GM21737 (cell line): ENCODE data around the gene ENO1.
"Not testable (repeated sequence)": the region's sequence is repeated elsewhere in the genome, so short reads cannot be mapped to it uniquely, and the experiment has no call there.

Experiments used
- ATAC-seq: cut with Tn5 transposase; IDR thresholded peaks from one replicate; pipeline ENCODE4 v1.9.1; 2021; ENCODE audit warnings: mild to moderate bottlenecking, moderate library complexity; ENCODE audit not compliant: unreplicated experiment

The ENO1 gene

DNA sequence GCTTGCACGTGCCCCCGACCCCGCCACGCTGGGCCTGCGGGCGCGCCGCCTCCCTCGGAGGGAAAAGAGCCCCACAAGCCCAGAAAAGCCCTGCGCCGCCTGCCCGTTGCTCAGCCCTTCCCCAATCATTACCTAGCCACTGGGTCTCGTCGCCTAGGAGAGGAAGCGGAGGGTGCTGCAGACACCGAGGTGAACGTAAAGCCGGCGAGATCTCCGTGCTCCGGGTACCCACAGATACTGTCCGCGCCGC lies at the start of gene ENO1:
ENO1 (minus strand) TSS at position 239 of the 250 bp plus-strand sequence. CDS start 3,778 bp downstream, outside the sequence.
- no peak for ATAC-seq

DNA sequence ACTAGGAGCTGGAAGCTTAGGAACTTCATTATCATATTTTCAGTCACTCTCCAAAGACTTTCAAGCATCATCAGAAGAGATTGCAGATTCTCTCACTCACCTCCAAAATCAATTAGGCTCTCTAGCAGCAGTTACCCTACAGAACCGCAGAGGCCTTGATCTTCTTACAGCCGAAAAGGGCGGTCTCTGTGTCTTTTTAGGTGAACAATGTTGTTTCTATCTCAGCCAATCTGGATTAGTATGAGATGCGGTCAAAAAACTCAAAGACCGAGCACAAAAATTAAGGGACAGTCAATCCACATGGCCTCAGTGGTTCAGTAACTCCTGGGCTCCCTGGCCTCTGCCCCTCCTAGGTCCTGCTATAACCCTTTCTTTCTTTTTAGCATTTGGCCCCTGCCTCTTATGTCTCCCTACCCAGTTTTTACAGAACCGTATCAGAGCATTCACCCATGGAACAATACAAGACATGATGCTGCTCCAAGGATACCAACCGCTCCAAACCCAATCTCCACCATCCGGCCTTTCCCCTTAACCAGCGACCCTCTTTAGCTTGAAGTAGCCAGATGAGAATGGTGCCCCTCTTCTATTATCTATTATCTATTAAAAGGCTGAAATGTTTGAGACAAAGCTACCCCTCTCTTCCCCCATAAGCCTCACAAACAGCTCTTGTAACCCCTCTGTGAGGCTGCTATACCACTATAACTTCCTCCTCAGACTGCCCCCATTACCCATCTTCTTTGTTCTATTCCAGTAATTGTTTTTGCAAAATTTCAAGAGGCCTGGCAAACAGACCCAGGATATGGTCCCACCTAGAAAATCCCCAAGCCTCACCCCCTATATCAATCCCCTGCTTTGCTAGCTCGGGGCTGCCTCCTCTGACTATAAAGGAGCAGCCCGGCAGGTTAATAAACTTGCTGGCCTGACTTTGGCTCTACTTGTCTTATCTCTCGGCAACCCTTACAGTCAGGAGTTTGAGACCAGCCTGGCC lies 48.5 kb upstream of the ENO1 start:
- no peak for ATAC-seq

DNA sequence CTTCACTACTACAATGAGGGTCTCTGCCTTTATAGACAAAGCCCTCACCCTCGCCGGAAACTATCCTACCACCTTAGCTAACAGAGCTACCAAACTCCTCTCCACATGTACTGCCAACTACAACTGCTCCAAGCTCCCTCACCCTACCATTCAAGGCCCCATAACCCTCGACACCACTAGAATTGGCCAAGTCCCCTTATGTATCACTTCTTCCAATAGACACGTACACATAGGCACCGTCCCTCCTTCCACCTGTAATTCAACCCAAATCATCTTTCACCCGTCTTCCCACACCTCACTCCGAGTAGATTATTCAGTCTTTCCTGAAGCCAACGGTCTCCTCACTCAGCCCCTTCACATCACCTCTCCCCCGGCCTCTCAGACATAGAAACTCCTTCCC lies 47.5 kb upstream of the ENO1 start:
- no peak for ATAC-seq

DNA sequence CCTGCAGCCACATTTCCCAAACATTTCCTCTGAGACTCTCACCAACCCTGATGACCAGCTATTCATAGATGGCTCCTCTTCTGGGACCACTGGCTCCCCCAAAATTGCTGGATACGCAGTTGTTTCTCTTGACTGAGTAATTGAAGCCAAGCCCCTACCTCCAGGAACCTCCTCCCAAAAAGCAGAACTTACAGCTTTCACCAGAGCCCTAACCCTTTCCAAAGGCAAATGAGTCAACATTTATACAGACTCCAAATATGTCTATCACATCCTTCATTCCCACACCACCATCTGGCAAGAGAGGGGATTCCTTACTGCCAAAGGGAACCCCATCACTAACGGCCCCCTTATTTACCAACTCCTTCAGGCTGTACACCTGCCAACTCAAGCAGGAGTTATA lies 46.9 kb upstream of the ENO1 start:
- no peak for ATAC-seq

DNA sequence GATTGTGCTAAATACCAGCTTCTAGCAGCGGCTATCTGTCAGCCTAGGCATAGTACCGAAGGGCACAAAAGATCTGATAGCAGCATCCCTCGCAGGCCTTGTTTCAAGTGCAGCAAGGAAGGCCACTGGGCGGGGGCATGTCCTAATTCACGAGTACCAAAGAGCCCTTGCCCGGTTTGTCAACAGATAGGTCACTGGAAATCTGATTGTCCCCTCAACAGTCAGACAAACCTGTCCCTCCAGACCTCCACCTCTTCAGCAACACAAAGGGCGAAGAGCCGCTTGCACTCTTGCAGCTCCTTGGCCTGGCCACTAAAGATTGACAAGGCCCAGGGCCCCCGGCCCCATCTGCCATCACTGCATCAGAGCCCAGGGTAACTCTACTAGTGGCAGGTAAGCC lies 44.5 kb upstream of the ENO1 start:
- no peak for ATAC-seq

DNA sequence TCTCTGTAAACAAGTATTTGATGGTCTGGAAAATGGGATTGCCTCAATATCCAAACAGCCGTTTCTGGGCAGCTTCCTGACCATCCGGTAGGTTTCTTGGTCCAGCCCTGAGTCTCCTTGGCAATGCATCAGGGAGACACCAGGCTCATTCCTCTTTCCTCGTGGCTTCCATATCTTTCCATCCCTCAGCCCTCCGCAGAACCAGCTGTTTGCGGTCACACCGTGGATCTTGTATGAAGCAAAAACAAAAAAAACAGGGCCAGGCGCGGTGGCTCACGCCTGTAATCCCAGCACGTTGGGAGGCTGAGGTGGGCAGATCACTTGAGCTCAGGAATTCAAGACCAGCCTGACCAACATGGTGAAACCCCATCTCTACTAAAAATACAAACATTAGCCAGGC lies 39.0 kb upstream of the ENO1 start:
- ATAC-seq: not testable (repeated sequence)

DNA sequence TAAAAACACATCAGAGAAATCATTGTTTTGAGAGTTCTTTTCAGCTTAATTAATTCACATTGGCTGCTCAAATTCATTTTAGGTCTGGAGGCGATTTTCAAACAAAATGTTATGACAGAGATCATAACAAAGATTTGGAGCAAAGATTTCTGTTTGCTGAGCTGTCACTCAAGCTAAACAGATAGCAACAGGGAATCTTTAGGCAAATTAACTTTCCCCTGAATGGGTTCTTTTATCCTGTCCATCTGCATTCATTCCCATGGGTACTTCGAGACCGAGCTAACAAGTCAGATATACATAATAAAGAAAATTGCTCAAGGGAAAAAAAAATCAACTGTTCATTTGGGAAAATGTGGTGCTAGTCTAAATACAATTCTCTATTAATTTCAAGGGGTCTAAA lies 37.0 kb upstream of the ENO1 start:
- ATAC-seq: no peak

DNA sequence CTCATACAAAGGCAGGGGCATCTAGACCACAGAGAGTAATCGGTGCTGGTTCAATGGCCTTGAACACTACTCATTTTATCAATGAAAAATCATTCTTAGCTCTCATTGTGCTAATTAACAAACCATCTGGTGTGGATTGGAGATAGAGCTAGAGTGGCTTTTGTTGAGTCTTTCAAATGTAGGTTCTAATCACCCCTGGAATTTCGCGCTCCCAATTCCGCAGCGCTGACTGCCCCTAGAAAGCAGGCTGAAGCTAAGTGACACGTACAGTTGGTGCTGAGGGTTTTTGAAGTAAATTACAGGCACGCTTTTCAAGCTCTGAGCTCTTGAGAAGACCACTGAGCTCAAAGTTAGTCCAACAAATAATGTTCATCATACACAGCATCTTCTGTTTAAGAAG lies 36.0 kb upstream of the ENO1 start:
- no peak for ATAC-seq

DNA sequence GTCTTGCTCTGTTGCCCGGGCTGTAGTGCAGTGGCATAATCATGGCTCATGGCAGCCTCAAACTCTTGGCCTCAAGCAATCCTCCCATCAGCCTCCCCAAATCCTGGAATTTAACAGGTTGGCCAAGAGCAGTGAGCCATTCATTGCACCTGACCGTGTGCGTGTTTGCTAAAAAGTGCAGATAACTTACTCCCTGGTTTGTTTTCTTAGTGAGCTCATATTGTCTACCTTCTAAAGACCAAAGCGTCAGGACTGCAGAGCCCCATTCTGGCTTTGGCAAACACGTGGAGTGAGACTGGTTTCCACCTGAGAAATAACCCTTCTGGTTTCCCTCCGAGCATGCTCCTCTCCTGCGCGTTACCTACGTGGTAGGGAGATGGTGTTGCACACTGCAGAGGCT lies 35.0 kb upstream of the ENO1 start:
- no peak for ATAC-seq

DNA sequence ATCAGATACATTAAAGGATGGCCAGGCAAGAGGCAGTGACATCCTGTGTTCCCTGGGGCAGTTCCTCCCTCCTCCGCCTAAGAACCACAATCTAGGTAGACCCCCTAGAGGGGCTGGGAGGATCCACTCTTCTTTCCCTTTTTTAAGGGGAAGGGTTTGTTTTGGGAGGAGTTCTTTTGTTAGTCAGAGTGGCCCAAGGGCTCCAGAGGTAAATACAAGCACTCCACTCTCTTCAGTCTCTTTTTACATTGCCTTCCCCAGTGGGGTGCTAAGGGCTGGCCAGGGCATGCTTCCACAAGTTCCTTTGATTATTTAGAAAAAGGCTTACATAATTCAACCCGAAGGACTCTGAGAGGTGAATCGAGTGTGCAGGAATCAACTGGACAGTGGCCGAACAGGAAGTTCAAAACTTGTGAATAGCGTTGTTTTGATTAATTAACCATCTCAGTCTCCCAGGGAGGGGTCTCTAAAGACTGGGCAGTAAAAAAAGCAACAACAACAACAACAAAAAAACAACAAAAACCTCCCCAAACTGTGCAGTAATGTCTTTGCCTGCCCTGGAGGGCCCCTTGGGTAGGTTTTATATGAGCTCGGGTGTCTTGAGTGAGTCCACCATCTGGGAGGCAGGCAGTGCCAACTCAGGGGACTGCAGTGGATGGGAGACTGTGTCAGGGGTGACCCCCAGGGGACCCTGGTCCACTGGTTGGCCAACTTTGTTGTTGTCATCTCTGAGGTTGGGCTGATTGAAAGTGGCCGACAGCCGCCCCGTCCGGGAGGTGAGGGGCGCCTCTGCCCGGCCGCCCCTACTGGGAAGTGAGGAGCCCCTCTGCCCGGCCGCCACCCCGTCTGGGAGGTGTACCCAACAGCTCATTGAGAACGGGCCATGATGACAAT lies 33.2 kb upstream of the ENO1 start:
- ATAC-seq: no peak

DNA sequence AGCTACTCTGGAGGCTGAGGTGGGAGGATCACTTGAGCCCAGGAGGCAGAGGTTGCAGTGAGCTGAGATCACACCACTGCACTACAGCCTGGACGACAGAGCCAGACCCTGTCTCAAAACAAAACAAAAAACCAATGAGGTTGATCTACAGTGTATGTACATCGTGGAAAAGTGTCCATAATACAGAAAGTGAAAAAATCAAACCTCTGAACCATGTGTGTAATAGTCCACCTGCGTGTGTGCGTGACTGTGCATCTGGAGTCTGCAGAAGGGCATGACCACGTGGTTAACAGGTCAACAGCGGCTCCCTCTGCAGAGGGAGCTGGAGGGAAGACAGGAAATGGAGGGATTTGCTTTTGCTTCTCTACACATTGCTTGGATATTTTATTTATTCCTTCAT lies 32.4 kb upstream of the ENO1 start:
- no peak for ATAC-seq

DNA sequence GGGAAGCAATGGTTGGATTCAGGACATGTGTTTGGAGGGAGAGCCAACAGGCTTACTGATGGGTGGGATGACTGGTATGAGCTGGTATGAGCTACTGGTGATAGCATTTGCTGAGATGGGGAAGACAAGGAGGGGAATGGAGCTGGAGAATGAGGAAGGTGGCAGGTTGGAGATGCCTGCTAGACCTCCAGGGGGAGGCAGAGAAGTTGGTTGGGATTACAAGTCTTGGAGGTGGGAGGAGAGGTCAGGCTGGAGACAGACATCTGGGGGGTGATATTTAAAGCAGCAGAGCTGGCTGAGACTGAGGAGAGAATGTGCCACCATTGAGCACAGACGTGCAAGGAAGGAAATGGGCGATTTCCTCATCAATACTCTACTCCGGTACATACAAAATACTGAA lies 31.8 kb upstream of the ENO1 start:
- ATAC-seq: no peak

DNA sequence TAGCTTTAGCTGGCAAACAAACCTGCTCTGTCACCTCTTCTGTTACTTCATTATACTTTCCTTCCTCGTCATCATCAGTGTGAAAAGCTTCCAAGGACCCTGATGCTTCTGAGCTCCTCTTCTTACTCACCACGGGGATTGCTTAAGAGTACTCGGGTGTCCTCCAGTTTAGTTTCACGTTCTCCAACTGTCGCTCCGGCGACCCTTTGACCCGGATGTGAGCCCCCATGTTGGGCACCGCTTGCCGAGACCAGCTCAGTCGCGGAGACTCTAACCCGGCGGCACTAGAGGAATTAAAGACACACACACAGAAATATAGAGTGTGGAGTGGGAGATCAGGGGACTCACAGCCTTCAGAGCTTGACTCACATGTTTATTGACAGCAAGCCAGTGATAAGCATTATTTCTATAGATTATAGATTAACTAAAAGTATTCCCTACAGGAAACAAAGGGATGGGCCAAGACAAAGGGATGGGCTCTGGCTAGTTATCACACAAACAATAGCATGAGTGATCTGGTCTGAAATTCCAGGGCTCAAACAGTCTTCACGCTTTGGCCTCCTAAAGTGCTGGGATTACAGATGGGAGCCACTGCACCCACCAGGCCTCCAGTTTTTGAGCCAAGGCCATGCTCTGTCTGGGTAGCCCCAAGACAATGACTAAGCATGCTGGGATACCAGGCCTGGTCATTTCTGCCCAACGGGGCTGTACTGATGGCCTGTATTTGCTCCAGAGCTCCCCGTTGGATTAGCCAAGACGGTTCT lies 30.1 kb upstream of the ENO1 start:
- no peak for ATAC-seq

DNA sequence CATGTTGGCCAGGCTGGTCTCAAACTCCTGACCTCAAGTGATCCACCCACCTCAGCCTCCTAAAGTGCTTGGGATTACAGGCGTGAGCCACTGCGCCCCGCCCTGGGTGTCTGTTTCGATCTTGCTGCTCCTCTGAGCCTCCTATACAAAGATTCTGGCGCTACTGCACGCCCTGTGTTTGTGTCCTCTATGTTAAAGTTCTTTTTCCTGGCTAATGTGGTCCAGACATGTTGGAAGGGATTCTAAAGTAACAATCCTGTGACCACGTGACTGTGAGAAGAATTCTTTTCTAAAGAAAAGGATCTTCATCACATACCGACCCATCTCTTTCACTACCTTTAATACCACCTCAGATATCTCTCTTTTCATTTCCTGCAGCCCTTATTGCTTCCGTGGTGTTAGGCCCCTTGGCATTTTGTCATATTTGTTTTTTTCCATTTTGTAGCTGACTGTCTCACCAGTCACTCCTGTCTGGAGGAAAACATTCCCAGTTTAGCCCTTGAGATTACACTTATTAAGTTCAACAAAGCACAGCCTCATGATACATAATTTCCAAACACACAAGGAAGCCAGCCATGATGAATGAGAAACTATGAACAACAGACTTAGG lies 27.2 kb upstream of the ENO1 start:
- ATAC-seq: no peak

DNA sequence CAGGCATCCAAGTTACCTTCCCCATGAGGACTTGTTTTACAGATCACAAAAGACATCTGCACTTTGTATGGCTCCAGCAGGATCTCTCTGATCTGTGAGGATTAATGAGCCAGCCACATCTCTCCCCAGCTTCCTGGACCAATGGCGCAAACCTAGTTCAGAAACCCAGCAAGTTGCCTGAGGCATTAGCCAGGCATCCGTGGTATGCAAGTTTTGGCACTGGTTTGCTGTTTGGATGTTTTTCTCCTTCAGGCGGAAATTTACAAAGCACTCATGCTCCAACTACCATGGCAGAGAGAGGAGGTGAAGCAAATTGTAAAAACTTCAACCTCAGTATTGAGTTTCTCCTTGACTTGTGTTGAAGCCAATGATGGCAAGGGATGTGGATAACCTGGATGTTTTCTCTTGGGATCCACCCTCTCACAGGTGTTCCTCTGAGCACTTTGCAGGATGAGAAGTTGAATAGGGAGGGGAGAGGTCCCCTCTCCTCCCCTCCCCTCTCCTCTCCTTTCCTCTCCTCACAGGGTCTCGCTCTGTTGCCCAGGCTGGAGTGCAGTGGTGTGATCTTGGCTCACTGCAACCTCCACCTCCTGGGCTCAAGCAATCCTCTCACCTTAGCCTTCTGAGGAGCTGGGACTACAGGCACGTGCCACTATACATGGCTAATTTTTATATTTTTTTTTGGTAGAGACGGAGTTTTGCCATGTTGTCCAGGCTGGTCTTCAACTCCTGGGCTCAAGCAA lies 25.6 kb upstream of the ENO1 start:
- no peak for ATAC-seq

DNA sequence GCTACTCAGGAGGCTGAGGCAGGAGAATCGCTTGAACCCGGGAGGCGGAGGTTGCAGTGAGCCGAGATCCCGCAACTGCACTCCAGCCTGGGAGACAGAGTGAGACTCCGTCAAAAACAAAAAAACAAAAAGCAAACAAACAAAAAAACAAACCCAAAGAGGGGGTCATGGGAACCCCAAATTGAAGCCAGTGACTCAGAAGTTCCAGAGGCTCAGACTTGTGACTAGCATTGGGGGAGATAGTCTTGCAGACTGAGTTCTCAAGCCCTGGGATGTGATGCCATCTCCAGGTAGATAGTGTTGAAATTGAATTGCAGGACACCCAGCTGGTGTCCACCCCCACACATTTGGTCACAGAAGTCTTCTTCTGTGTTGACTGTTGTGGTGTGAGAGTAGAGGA lies 24.9 kb upstream of the ENO1 start:
- no peak for ATAC-seq

DNA sequence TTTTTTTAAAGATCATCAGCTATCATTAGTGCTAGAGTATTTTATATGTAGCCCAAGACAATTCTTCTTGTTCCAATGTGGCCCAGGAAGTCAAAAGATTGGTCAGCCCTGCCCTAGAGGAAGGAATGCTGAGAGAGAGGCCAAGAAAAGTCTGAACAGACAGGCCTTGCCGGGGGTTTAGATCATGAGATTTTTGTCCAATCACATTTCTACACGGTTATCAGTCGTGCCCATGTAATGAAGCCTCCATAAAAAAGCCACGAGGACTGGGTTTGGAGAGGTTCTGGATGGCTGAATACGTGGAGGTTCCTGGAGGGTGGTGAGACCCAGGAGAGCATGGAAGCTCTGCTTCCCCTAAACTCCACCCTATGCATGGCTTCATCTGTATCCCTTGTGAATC lies 24.3 kb upstream of the ENO1 start:
- no peak for ATAC-seq

DNA sequence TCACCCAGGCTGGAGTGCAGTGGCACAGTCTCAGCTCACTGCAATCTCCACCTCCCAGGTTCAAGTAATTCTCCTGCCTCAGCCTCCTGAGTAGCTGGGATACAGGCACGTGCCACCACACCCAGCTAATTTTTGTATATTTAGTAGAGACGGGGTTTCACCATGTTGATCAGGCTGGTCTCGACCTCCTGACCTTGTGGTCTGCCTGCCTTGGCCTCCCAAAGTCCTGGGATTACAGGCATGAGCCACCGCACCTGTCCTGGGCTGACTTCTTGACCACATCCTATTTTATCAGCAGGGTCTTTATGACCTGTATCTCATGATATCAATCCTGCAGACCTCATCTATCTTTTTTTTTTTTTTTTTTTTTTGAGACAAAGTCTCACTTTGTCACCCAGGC lies 22.2 kb upstream of the ENO1 start:
- not testable (repeated sequence) for ATAC-seq

DNA sequence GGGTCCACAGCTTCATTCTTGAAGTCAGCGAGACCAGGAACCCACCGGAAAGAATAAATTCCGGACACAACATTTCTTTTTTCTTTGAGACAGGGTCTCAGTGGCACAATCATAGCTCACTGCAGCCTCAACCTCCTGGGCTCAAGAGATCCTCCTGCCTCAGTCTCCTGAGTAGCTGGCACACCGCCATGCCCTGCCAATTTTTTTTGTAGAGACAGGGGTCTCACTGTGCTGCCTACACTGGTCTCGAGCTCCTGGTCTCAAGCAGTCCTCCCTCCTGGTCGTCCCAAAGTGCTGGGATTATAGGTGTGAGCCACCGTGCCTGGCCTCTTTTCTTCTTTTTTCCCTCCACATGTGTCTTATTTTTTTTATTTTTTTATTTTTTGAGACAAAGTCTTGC lies 20.6 kb upstream of the ENO1 start:
- no peak for ATAC-seq

DNA sequence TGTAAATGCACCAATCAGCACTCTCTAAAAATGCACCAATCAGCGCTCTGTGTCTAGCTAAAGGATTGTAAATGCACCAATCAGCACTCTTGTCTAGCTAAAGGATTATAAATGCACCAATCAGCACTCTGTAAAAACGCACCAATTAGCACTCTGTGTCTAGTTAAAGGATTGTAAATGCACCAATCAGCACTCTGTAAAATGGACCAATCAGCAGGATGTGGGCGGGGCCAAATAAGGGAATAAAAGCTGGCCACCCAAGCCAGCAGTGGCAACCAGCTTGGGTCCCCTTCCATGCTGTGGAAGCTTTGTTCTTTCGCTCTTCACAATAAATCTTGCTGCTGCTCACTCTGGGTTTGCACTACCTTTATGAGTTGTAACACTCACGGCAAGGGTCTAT lies 19.9 kb upstream of the ENO1 start:
- ATAC-seq: not testable (repeated sequence)
